Activated CD4-positive, CD25-positive, alpha-beta regulatory T cell treated with anti-CD3 and anti-CD28 coated beads, Interleukin-2, amount 50 U/mL, for 16 hours (primary cell): ENCODE data around the gene APCDD1L.
"Not testable (repeated sequence)": the region's sequence is repeated elsewhere in the genome, so short reads cannot be mapped to it uniquely, and the experiment has no call there.

Source experiments
- DNase-seq: peaks from one replicate; pipeline ENCODE4 v3.0.0-alpha.2; 2020; ENCODE audit warnings: low read depth, low spot score

The APCDD1L gene

GRCh38 chr20:58418949-58419748 lies 96.0 kb downstream of the APCDD1L start:
- no peak for DNase-seq

GRCh38 chr20:58417438-58417837 lies 97.8 kb downstream of the APCDD1L start:
- no peak for DNase-seq

- no peak for DNase-seq
Observed at GRCh38 chr20:58416835-58417234, 98.4 kb downstream of the APCDD1L start.

- DNase-seq = no peak
Observed at GRCh38 chr20:58416057-58416456, 99.1 kb downstream of the APCDD1L start.

GRCh38 chr20:58414786-58415185 lies 100.4 kb downstream of the APCDD1L start:
- not testable (repeated sequence) for DNase-seq

- DNase-seq = not testable (repeated sequence)
Observed at GRCh38 chr20:58414216-58414615, 101.0 kb downstream of the APCDD1L start.
